Hypothalamus (tissue), 51 donors: Measurements from ENCODE around the gene TMEM208.
A peak's percentile ranks its signal among the peaks of the same experiment; 100 is the strongest.

Experiments used
- DNase-seq, 51 donors: peaks; one replicate each; lab custom pipeline; 2025; lab: John Stamatoyannopoulos, UW

The TMEM208 gene

GRCh38 chr16:67233596-67233995 is 6.7 kb downstream of the TMEM208 start:
- DNase-seq, result no peak

GRCh38 chr16:67234180-67234597 is 7.3 kb downstream of the TMEM208 start:
- no peak for DNase-seq

- peak in 2 of 51 donors; percentile 21 to 59 for DNase-seq
These were observed 9.1 kb downstream of the TMEM208 start for GRCh38 chr16:67235816-67236562.

DNA sequence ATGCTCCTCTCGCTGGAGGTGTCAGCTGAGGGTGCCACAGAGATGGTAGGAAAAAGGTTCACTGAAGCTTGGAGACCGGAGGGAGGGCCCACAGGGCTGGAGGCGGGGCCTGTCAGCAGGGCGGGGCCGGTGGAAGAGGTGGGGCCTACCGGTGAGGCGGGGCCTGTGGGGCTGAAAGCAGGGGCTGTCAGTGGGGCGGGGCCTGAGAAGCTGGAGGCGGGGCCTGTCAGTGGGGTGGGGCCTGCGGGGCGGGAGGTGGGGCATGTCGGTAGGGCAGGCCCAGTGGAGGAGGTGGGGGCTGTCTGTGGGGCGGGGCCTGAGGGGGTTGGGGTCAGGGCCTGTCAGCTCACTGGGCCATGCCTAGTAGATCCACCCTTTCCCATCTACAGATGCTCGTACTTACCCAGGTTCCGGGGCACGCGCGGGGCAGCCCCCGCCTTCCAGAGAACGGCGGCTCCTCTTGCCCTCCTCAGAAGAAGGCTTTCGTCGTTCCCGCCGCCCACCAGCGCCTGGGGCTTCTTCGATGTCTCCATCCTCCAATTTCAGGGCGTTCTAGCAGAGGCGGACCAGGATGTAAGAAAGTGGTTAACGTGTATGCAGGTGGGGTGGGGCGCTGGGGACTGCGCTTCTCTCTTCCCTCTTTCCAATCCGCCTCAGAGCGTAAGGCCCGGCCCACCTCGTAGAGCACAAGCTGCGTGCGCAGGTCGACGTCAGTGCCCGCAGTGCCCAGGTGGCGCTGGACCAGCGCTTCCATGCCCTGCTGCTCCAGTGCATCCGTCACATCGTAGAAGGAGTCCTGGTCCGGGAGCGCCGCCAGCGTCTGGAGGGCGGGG is 9.8 kb downstream of the TMEM208 start:
- peak in 15 of 51 donors; percentile 7 to 66 (median 27) for DNase-seq

GRCh38 chr16:67237396-67238277 is 10.7 kb downstream of the TMEM208 start:
- DNase-seq, result no peak

- DNase-seq, result no peak
These were observed 11.3 kb downstream of the TMEM208 start for GRCh38 chr16:67238278-67238575.

DNA sequence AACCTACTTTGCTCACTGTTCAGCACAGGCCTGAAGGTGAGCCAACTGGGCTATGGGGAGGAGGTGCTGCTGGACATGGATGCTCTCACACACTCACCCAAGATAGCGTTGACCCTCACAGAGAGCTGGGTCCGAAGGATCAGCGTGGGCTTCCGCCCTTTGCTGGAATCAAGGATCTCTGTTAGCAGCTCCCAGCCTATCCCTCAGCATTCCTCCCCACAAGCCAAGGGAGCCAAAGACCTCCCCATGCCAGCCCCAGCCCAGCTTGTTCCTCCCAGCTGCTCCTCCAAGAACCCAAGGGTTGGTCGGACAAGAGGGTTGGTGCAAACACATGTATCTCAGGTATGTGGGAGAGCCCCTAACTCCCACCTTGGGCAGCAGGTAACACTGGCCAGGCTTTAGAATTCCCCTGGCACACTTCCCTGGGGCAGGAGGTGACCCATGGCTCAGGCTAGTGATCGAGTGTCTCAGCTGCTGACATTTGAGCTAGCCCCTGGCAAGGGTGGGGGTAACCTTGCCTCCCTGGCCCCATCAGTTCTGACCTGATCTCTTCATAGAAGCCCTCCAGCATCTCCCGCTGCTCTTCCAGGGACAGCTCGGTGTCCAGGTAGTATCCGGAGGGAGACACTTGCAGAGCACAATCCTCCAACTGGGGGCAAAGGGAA is 12.0 kb downstream of the TMEM208 start:
- no peak for DNase-seq

DNA sequence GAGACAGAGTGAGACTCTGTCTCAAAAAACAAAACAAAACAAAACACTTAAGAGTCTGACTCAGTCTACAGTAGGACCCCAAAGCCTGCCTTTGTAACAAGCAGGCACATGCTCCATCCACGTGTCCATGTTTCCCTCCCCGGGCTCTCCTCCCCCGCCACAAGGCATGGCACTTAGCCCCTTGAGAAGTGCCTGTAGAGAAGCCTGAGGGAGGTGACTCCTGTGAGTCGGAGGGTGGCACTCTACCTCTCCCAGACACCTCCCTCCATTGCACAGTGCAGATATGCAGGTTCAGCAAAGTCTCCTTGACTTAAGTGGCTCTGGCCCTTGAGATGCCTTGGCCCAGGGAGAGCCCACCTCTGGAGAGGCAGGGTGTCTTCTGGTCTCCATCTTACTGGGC is 13.6 kb downstream of the TMEM208 start:
- no peak for DNase-seq

- DNase-seq, result peak in 7 of 51 donors; percentile 17 to 39 (median 22)
These were observed 14.3 kb downstream of the TMEM208 start for GRCh38 chr16:67241008-67241900.

GRCh38 chr16:67242138-67242730 is 15.3 kb downstream of the TMEM208 start:
- DNase-seq, result no peak

DNA sequence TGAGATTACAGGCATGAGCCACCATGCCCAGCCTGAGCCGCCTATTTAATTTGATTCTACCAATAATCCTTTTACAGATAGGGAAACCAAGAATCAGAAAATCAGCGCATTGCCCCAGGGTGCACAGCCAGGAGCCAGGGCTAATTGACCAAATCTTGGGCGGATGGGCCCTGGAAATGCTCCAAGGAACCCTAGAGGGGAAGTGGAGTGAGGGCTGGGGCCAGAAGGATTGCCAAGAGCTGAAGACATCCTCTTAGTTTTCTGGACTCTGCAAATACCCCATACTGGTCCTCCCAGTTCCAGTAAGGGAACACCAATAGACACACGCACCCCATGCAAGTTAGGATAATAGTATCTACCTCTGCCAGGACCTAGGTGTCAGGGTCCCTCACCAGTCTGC is 16.6 kb downstream of the TMEM208 start:
- peak in 2 of 51 donors; percentile 7 to 8 for DNase-seq

GRCh38 chr16:67244387-67245185 is 17.7 kb downstream of the TMEM208 start:
- peak in 24 of 51 donors; percentile 10 to 57 (median 28) for DNase-seq

DNA sequence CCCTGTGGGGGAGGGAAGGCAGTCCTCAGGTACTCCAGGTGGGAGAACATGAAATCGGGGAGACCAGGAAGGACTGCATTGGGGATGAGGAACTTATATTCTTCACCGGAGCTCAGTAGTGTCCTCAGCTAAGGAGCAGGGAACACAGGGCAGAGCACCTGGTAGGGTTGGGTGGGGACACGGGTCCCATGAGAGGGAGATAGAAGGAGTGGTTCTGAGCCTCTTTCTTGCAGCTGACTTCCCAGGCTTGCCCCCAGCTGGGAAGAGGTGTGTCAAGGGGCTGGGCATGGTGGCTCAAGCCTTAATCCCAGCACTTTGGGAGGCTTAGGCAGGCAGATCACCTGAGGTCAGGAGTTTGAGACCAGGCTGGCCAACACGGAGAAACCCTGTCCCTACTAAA is 18.3 kb downstream of the TMEM208 start:
- no peak for DNase-seq

GRCh38 chr16:67245674-67246080 is 18.7 kb downstream of the TMEM208 start:
- peak in 2 of 51 donors; percentile 47 to 49 for DNase-seq

DNA sequence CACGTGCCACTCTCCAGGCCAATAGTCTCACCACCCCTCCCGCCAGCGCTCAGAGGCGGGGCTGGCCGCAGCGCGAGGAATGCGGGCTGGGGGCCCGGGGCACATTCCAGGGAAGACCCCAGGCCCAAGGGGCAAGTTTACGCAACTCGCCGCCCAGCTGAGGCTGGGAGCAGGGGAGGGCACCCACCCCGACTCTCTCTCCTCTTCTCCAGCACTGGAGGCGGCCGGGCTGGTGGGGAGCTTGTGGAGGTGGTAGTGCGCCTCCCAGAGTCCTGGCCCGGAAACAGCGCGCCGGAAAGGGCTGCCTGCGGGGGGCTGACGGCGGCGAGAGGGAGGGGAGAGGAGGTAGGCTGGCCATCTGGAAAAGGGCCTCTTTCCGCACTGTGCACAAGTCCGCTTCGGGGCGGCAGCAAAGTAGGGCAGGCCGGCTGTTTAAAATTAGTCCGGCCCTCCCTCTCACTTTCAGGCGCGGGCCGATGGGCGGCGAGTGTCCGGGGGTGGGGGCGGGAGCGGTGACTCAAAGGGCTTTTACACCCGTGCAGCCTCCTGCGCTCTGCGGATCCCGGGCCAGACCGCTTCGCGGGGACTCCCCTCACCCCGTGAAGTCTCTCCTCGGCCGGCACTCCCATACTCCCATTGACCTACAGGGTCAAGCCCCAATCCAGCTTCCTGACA is 19.3 kb downstream of the TMEM208 start:
- DNase-seq, result peak in 36 of 51 donors; percentile 17 to 74 (median 57)

- DNase-seq, result peak in 2 of 51 donors; percentile 50 to 51
These were observed 19.8 kb downstream of the TMEM208 start for GRCh38 chr16:67246756-67247191.
